Muscle of back (tissue), 11 donors: ENCODE measurements around the gene RGSL1. TPM values are rescaled to one million over a fixed set of nuclear protein-coding genes. Genes with fewer than 3 reads are reported as not detected.
A peak's percentile ranks its signal among the peaks of the same experiment; 100 is the strongest.

ENCODE experiments used
- DNase-seq, 3 donors: peaks; one replicate each; pipeline versions ENCODE4 v3.0.0 to v3.0.0-alpha.2; 2013
- polyA plus RNA-seq, 10 donors: library from polyadenylated mRNA; unstranded; fragments of 120-200 nt; gene quantifications; one replicate each; pipeline ENCODE4 v1.2.1, GENCODE V29; 2013; ENCODE audit not compliant: insufficient read length in 10 of 10

Gene RGSL1
- polyA plus RNA-seq, 10 donors: not detected

GRCh38 chr1:182588500-182589396 lies 138.8 kb downstream of the RGSL1 start, which contains the start of gene RNASEL:
Gene RNASEL, minus strand, starts transcription at chr1:182589256. Its CDS starts 2,450 bp downstream, at chr1:182586806.
- DNase-seq: peak; percentile 62 to 94 (median 78)

- DNase-seq: no peak
Observed at GRCh38 chr1:182589520-182589919, 139.6 kb downstream of the RGSL1 start.

- DNase-seq: no peak
Observed at GRCh38 chr1:182589931-182590330, 140.0 kb downstream of the RGSL1 start.

GRCh38 chr1:182595641-182596240 lies 145.8 kb downstream of the RGSL1 start:
- DNase-seq: peak in 1 of 3 donors; percentile 74

- DNase-seq: no peak
Observed at GRCh38 chr1:182596934-182597333, 147.0 kb downstream of the RGSL1 start.

GRCh38 chr1:182598296-182598695 lies 148.3 kb downstream of the RGSL1 start:
- no peak for DNase-seq

- no peak for DNase-seq
Observed at GRCh38 chr1:182599339-182599738, 149.4 kb downstream of the RGSL1 start.

GRCh38 chr1:182600036-182600713 lies 150.2 kb downstream of the RGSL1 start:
- no peak for DNase-seq

GRCh38 chr1:182600745-182601415 lies 150.9 kb downstream of the RGSL1 start:
- DNase-seq: no peak

GRCh38 chr1:182601416-182601786 lies 151.5 kb downstream of the RGSL1 start:
- peak; percentile 73 to 89 (median 88) for DNase-seq

- peak in 1 of 3 donors; percentile 54 for DNase-seq
Observed at GRCh38 chr1:182601913-182602312, 152.0 kb downstream of the RGSL1 start.

GRCh38 chr1:182602935-182603645 lies 153.1 kb downstream of the RGSL1 start:
- peak in 1 of 3 donors; percentile 45 for DNase-seq

GRCh38 chr1:182603646-182604174 lies 153.8 kb downstream of the RGSL1 start:
- DNase-seq: no peak

- peak; percentile 83 to 96 (median 93) for DNase-seq
Observed at GRCh38 chr1:182604175-182605164, 154.5 kb downstream of the RGSL1 start, which contains the start of gene RGS16. Gene RGS16, minus strand, starts transcription at chr1:182604389. Its CDS starts 130 bp downstream, at chr1:182604259.

GRCh38 chr1:182607566-182607965 lies 157.6 kb downstream of the RGSL1 start:
- DNase-seq: no peak

GRCh38 chr1:182608236-182608635 lies 158.3 kb downstream of the RGSL1 start:
- no peak for DNase-seq

- DNase-seq: peak in 1 of 3 donors; percentile 62
Observed at GRCh38 chr1:182608845-182609610, 159.1 kb downstream of the RGSL1 start.
